Neural cell (in vitro differentiated cells): ENCODE data around the gene FAF1. TPM values are rescaled to one million over a fixed set of nuclear protein-coding genes. Genes with fewer than 3 reads are reported as not detected.

Experiments used
- H2AFZ ChIP-seq: fragments of 200-600, 300-800 bp; sonication (generic), shearing (Covaris generic); 2 replicates; pipeline ENCODE4 v1.6.0; 2014; ENCODE audit warnings: low read depth, mild to moderate bottlenecking, antibody characterized with exemption, low read length, moderate library complexity
- H3F3A ChIP-seq: fragments of 200-600 bp; shearing (Covaris generic); 2 replicates; pipeline ENCODE4 v1.6.1; 2016; ENCODE audit warnings: mild to moderate bottlenecking, moderate library complexity, mixed read lengths, antibody characterized with exemption, low read length; ENCODE audit not compliant: insufficient read depth, poor library complexity, severe bottlenecking
- H3K27ac ChIP-seq: fragments of 200-600, 300-800 bp; sonication (generic), shearing (Covaris generic); 2 replicates; pipeline ENCODE4 v1.5.1; 2014; ENCODE audit warnings: mild to moderate bottlenecking, low read length, moderate library complexity
- H3K27me3 ChIP-seq: fragments of 300-800, 200-600 bp; sonication (generic), shearing (Covaris generic); 2 replicates; pipeline ENCODE4 v1.6.0; 2014; ENCODE audit warnings: mild to moderate bottlenecking, low read depth, low read length, moderate library complexity; ENCODE audit not compliant: insufficient read depth
- H3K36me3 ChIP-seq: fragments of 300-800, 200-600 bp; sonication (generic), shearing (Covaris generic); 2 replicates; pipeline ENCODE4 v1.5.1; 2014; ENCODE audit warnings: mild to moderate bottlenecking, antibody characterized with exemption, low read length, moderate library complexity; ENCODE audit not compliant: insufficient read depth
- H3K4me2 ChIP-seq: fragments of 300-800, 200-600 bp; sonication (generic), shearing (Covaris generic); 2 replicates; pipeline ENCODE4 v1.6.0; 2014; ENCODE audit warnings: mild to moderate bottlenecking, low read length
- H3K4me3 ChIP-seq: fragments of 300-800, 200-600 bp; sonication (generic), shearing (Covaris generic); 2 replicates; pipeline ENCODE4 v1.5.1; 2014; ENCODE audit warnings: mild to moderate bottlenecking, low read length, moderate library complexity
- H3K79me2 ChIP-seq: fragments of 200-600 bp; shearing (Covaris generic); replicated peaks from 2 replicates; pipeline ENCODE4 v1.6.0; 2014; ENCODE audit warnings: mild to moderate bottlenecking, low read length, moderate library complexity; ENCODE audit not compliant: insufficient read depth
- H3K9ac ChIP-seq: fragments of 300-800, 200-600 bp; sonication (generic), shearing (Covaris generic); 2 replicates; pipeline ENCODE4 v1.6.1; 2016; ENCODE audit warnings: mild to moderate bottlenecking, low read length, mixed read lengths
- H3K9me2 ChIP-seq: fragments of 200-600 bp; shearing (Covaris generic); 2 replicates; pipeline ENCODE4 v1.6.1; 2016; ENCODE audit warnings: mild to moderate bottlenecking, low read length, mixed read lengths; ENCODE audit not compliant: insufficient read depth
- H3K9me3 ChIP-seq: fragments of 200-600, 300-800 bp; sonication (generic), shearing (Covaris generic); 2 replicates; pipeline ENCODE4 v1.6.1; 2016; ENCODE audit warnings: mild to moderate bottlenecking, mixed run types, low read length, moderate library complexity, mixed read lengths
- H4K20me1 ChIP-seq: fragments of 200-600 bp; shearing (Covaris generic); 2 replicates; pipeline ENCODE4 v1.6.1; 2016; ENCODE audit warnings: mild to moderate bottlenecking, mixed run types; ENCODE audit not compliant: insufficient read depth
- EP300 ChIP-seq: fragments of 450-650 bp; conservative IDR thresholded peaks from 2 replicates; pipeline ENCODE4 v1.6.1; 2014; ENCODE audit warnings: antibody characterized with exemption, mild to moderate bottlenecking, moderate library complexity; ENCODE audit not compliant: poor library complexity, severe bottlenecking
- EZH2 ChIP-seq: fragments of 200-600, 300-800 bp; shearing (Covaris generic), sonication (generic); IDR thresholded peaks from 2 replicates; pipeline ENCODE4 v1.6.1; 2014; ENCODE audit warnings: antibody characterized with exemption, low read length, borderline replicate concordance, mild to moderate bottlenecking; ENCODE audit not compliant: insufficient read depth, poor library complexity, severe bottlenecking
- MXI1 ChIP-seq: fragments of 450-650 bp; conservative IDR thresholded peaks from 2 replicates; pipeline ENCODE4 v1.6.1; 2014; ENCODE audit warnings: antibody characterized with exemption, mild to moderate bottlenecking; ENCODE audit not compliant: poor library complexity, severe bottlenecking
- POLR2AphosphoS5 ChIP-seq: IDR thresholded peaks from 2 replicates; pipeline ENCODE4 v1.6.1; 2012
- RAD21 ChIP-seq: fragments of 450-650 bp; conservative IDR thresholded peaks from 2 replicates; pipeline ENCODE4 v1.6.1; 2014; ENCODE audit warnings: antibody characterized with exemption, mild to moderate bottlenecking, moderate library complexity
- SMC3 ChIP-seq: fragments of 450-650 bp; conservative IDR thresholded peaks from 2 replicates; pipeline ENCODE4 v1.6.1; 2014; ENCODE audit warnings: antibody characterized with exemption, mild to moderate bottlenecking, moderate library complexity; ENCODE audit not compliant: poor library complexity
- TAF1 ChIP-seq: IDR thresholded peaks from 2 replicates; pipeline ENCODE4 v1.6.1; 2012; ENCODE audit warnings: low read depth
- polyA plus RNA-seq: library from polyadenylated mRNA; depleted of rRNA; stranded (reverse); fragments of >200 nt; gene quantifications from 2 replicates; pipeline ENCODE4 v1.2.3, GENCODE V29; 2014
- TF ChIP-seq, protein P1 (sequence below): fragments of 450-650 bp; IDR thresholded peaks from 2 replicates; pipeline ENCODE4 v1.5.1; 2014; ENCODE audit warnings: antibody characterized with exemption, mild to moderate bottlenecking, moderate library complexity; ENCODE audit not compliant: poor library complexity, severe bottlenecking
- TF ChIP-seq, protein P2 (sequence below): IDR thresholded peaks from 2 replicates; pipeline ENCODE4 v1.6.1; 2012; ENCODE audit warnings: borderline replicate concordance

FAF1 gene
- polyA plus RNA-seq, 1 donor from 2014 or later, result 52.1 TPM

DNA sequence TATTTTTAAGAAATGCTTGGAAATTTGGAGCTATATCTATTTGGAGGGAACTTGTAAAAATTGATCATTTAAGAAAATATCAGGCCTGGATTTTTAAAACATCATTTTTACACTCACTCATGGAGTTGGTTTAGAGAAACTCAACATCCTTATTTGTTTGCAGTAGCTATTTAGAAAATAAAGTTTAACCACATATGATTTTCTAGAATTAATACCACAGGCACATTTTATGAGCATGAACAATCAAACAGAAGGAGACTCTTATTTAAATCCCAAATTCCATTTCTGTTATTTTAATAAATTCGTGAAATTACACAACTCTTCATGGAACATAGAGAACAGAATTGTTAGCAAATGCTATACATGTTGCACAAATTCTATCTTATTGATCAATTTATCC lies 13.2 kb upstream of the FAF1 start:
- Histone ChIP-seq H3K27me3 (peaks cover 99% of the 10 kb centered on the region), H2AFZ (no peak overlapping the region), H4K20me1 (no peaks in the 10 kb centered on the region), H3K9me2 (no peaks in the 10 kb centered on the region), H3K4me2 (no peak overlapping the region), H3K9ac (no peak overlapping the region), H3K9me3 (no peaks in the 10 kb centered on the region), H3F3A (no peaks in the 10 kb centered on the region), H3K36me3 (no peaks in the 10 kb centered on the region), H3K4me3 (no peak overlapping the region), H3K79me2 (no peaks in the 10 kb centered on the region), H3K27ac (no peak overlapping the region)
- TF ChIP-seq, protein P1, sequence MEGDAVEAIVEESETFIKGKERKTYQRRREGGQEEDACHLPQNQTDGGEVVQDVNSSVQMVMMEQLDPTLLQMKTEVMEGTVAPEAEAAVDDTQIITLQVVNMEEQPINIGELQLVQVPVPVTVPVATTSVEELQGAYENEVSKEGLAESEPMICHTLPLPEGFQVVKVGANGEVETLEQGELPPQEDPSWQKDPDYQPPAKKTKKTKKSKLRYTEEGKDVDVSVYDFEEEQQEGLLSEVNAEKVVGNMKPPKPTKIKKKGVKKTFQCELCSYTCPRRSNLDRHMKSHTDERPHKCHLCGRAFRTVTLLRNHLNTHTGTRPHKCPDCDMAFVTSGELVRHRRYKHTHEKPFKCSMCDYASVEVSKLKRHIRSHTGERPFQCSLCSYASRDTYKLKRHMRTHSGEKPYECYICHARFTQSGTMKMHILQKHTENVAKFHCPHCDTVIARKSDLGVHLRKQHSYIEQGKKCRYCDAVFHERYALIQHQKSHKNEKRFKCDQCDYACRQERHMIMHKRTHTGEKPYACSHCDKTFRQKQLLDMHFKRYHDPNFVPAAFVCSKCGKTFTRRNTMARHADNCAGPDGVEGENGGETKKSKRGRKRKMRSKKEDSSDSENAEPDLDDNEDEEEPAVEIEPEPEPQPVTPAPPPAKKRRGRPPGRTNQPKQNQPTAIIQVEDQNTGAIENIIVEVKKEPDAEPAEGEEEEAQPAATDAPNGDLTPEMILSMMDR, result no peak
- TF ChIP-seq MXI1 (no peak), SMC3 (no peak), POLR2AphosphoS5 (no peak), RAD21 (no peak), EP300 (no peak), EZH2 (no peak), TAF1 (no peak)
- TF ChIP-seq, protein P2, sequence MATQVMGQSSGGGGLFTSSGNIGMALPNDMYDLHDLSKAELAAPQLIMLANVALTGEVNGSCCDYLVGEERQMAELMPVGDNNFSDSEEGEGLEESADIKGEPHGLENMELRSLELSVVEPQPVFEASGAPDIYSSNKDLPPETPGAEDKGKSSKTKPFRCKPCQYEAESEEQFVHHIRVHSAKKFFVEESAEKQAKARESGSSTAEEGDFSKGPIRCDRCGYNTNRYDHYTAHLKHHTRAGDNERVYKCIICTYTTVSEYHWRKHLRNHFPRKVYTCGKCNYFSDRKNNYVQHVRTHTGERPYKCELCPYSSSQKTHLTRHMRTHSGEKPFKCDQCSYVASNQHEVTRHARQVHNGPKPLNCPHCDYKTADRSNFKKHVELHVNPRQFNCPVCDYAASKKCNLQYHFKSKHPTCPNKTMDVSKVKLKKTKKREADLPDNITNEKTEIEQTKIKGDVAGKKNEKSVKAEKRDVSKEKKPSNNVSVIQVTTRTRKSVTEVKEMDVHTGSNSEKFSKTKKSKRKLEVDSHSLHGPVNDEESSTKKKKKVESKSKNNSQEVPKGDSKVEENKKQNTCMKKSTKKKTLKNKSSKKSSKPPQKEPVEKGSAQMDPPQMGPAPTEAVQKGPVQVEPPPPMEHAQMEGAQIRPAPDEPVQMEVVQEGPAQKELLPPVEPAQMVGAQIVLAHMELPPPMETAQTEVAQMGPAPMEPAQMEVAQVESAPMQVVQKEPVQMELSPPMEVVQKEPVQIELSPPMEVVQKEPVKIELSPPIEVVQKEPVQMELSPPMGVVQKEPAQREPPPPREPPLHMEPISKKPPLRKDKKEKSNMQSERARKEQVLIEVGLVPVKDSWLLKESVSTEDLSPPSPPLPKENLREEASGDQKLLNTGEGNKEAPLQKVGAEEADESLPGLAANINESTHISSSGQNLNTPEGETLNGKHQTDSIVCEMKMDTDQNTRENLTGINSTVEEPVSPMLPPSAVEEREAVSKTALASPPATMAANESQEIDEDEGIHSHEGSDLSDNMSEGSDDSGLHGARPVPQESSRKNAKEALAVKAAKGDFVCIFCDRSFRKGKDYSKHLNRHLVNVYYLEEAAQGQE, result no peak

DNA sequence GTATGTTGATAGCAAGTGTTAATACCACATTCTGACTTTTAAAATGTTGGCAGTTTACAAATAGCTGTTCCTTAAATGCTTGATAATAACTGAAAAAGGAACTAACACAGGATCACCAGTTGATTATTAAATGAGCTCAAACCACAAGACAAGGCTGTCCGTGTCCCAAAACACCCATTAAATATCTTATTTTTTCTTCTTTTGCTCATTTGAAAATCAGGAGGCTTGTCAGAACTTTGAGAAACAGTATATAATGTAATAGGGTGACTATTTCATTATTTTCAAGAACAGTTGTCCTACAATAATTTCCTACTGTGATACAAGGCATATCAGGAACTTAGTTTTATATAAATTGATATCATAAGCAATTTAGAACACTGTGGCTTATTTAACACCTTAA lies 12.7 kb upstream of the FAF1 start:
- no peak overlapping the region for H2AFZ ChIP-seq
- peaks cover 99% of the 10 kb centered on the region for H3K27me3 ChIP-seq
- no peaks in the 10 kb centered on the region for H3K9me2 ChIP-seq
- no peak for TF ChIP-seq EZH2
- no peak for TF ChIP-seq SMC3
- TF ChIP-seq, protein P1, result no peak
- no peak for TF ChIP-seq TAF1
- TF ChIP-seq MXI1, result no peak
- TF ChIP-seq RAD21, result no peak
- TF ChIP-seq, protein P2, result no peak
- TF ChIP-seq POLR2AphosphoS5, result no peak
- TF ChIP-seq EP300, result no peak
- no peak overlapping the region for H3K9ac ChIP-seq
- no peaks in the 10 kb centered on the region for H3F3A ChIP-seq
- H3K27ac ChIP-seq, result no peak overlapping the region
- H3K4me3 ChIP-seq, result no peak overlapping the region
- H3K9me3 ChIP-seq, result no peaks in the 10 kb centered on the region
- no peaks in the 10 kb centered on the region for H4K20me1 ChIP-seq
- H3K4me2 ChIP-seq, result no peak overlapping the region
- no peaks in the 10 kb centered on the region for H3K36me3 ChIP-seq
- H3K79me2 ChIP-seq, result no peaks in the 10 kb centered on the region
